ENCODE results near the gene TSC1. TPM values are rescaled to one million over a fixed set of nuclear protein-coding genes. Genes with fewer than 3 reads are reported as not detected.

Gene TSC1
- total and polyA plus RNA-seq, 2 experiments from 2014 or later = 23.7 to 48.0 TPM

GRCh38 chr9:132909311-132909710 lies 35.1 kb downstream of the TSC1 start (continued):
- no peak for TF ChIP-seq ZNF462 (CRISPR knock-in tag; IDR thresholded peaks at IDR 0.05)
- no peak for TF ChIP-seq ZNF114 (CRISPR knock-in tag; IDR thresholded peaks at IDR 0.05)
- TF ChIP-seq CREB1 (CRISPR knock-in tag; IDR thresholded peaks at IDR 0.05; ENCODE audit: low read depth) = no peak
- no peak for TF ChIP-seq EZH2phosphoT487 (IDR thresholded peaks at IDR 0.05; ENCODE audit: unreplicated experiment)
- TF ChIP-seq NANOG (IDR thresholded peaks at IDR 0.05; ENCODE audit: borderline replicate concordance) = no peak

- no peak overlapping the region for H3K27ac Mint-ChIP-seq
- peaks cover 4% of the 10 kb centered on the region for H3K27me3 Mint-ChIP-seq (ENCODE audit: insufficient read depth, low read depth, poor library complexity)
- Histone ChIP-seq H3K36me3 (ENCODE audit: insufficient read depth) (peaks cover 11% of the 10 kb centered on the region), H3F3A (replicated peaks; ENCODE audit: low read depth) (0 out of 2 replicates have a peak, but pooled peaks cover 5% of the 10 kb centered on the region), H3K27ac (ENCODE audit: low read depth) (no peak overlapping the region), H2AFZ (no peak overlapping the region), H3K27me3 (ENCODE audit: insufficient read depth) (no peaks in the 10 kb centered on the region), H3K4me1 (ENCODE audit: insufficient read depth) (peaks cover 12% of the 10 kb centered on the region), H3K79me2 (replicated peaks; ENCODE audit: insufficient read depth) (no peaks in the 10 kb centered on the region), H3K4me3 (no peak overlapping the region), H4K20me1 (replicated peaks; ENCODE audit: insufficient read depth) (0 out of 2 replicates have a peak, but pooled peaks cover 7% of the 10 kb centered on the region), H3K9me2 (ENCODE audit: insufficient read depth) (no peaks in the 10 kb centered on the region), H3K4me2 (no peak overlapping the region)
- H3K9me3 Mint-ChIP-seq = no peaks in the 10 kb centered on the region
- H3K4me1 Mint-ChIP-seq = peaks cover 12% of the 10 kb centered on the region
- peaks cover 21% of the 10 kb centered on the region for H3K36me3 Mint-ChIP-seq (ENCODE audit: low read depth)
- ATAC-seq = no peak
- TF ChIP-seq ZNF114 (CRISPR knock-in tag; IDR thresholded peaks at IDR 0.05) = no peak
- no peak for TF ChIP-seq EZH2phosphoT487 (IDR thresholded peaks at IDR 0.05; ENCODE audit: unreplicated experiment)
- TF ChIP-seq ZNF331 (CRISPR knock-in tag; IDR thresholded peaks at IDR 0.05; ENCODE audit: low read depth) = no peak
- TF ChIP-seq ETS1 (IDR thresholded peaks at IDR 0.05) = no peak
- no peak for DNase-seq (ENCODE audit: low spot score)
- H3K4me3 Mint-ChIP-seq = no peak overlapping the region
These were observed 35.8 kb downstream of the TSC1 start for GRCh38 chr9:132908635-132909034.

Data from GM23338 (cell line).